GM18868 (cell line): ENCODE results near the gene SEMA7A.
"Not testable (repeated sequence)": the region's sequence is repeated elsewhere in the genome, so short reads cannot be mapped to it uniquely, and the experiment has no call there.

Source experiments
- ATAC-seq: cut with Tn5 transposase; IDR thresholded peaks from one replicate; pipeline ENCODE4 v1.9.1; 2021; ENCODE audit warnings: mild to moderate bottlenecking, moderate library complexity; ENCODE audit not compliant: unreplicated experiment

Gene SEMA7A

GRCh38 chr15:74400915-74401757, 32.6 kb downstream of the SEMA7A start:
- ATAC-seq, result no peak

DNA sequence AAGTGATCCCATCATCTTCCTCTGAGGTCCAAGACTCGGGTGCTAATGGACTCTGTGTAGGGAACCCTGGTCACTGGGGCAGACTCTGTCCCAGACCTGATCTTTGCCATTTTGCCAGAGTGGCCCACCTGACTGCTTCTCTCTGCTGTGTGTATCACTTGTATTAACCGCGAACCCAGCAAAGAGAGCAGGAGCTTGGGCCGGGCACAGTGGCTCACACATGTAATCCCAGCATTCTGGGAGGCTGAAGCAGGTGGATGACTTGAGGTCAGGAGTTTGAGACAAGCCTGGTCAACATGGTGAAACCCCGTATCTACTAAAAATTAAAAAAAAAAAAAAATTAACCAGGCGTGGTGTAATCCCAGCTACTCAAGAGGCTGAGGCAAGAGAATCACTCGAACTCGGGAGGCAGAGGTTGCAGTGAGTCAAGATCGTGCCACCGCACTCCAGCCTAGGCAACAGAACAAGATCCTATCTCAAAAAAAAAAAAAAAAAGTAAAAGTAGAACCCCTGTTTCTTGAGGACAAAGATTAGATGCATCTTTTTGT, 33.4 kb downstream of the SEMA7A start:
- no peak for ATAC-seq

- ATAC-seq, result no peak
Observed at GRCh38 chr15:74399511-74400312, 34.0 kb downstream of the SEMA7A start.

DNA sequence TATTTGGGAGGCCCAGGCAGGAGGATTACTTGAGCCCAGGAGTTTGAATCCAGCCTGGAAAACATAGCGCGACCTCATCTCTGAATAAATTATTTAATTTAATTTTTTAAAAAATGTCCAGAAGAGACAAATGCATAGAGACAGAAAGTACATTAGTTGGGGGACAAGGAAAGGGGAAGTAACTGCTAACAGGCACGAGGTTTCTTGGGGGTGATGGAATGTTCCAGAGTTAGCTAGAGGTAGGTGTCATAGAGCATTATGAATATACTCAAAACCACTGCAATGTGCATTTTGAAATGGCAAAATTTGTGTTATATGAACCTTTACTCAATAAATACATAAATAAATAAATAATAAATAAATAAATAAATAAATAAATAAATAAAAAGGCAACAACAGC, 34.7 kb downstream of the SEMA7A start:
- ATAC-seq, result no peak

DNA sequence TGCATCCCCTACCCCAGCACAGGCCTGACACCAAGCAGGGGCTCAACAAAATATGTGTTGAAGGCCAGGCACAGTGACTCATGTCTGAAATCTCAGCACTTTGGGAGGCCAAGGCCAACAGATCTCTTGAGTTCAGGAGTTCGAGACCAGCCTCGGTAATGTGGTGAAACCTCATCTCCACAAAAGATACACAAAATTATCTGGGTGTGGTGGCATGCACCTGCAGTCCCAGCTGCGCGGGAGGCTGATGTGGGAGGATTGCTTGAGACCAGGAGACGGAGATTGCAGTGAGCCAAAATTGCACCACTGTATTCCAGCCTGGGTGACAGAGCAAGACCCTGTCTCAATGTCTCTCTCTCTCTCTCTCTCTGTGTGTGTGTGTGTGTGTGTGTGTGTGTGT, 35.6 kb downstream of the SEMA7A start:
- no peak for ATAC-seq

DNA sequence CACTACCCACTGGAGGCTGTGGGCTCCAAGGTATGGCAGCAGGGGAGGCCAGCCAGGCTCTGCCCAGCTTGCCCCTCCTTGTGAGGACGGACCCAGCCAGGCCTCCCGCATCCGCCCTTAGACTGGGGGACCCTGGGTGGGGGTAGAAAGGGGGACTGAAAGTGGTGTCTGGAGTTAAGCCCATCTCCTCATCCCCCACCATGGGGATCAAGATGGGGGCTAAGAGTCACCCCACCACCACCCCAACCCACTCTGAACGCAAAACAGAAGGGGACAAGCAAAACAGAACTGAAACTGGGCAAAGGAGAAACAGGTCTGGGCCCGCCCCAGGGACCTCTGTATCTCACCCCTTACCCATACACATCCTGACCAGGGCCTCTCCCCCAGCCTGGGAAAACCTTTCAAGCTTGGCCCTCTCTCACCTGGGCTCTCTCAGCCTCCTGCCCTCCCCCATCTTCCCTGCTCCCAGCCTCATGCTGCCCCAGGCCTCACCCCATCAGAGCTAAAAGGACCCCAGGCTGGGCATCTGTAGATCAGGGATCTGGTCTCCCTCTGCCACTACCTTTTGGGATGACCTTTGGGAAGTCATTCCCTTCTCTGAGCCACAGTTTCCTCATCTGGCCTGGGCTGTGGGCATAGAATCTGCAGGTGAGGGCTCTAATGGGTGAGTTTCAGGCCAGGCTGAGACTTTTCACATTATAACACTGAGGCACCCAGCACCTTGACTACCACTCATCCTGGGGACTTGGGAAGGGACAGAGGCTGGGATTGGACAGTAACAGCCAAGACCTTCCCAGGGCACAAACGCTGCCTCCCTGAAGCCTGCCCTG, 36.3 kb downstream of the SEMA7A start:
- peak; percentile 17 for ATAC-seq

- ATAC-seq, result peak; percentile 36
Observed at GRCh38 chr15:74396445-74397238, 37.1 kb downstream of the SEMA7A start.

GRCh38 chr15:74396146-74396438, 37.7 kb downstream of the SEMA7A start:
- no peak for ATAC-seq

GRCh38 chr15:74395319-74396145, 38.2 kb downstream of the SEMA7A start:
- no peak for ATAC-seq

GRCh38 chr15:74394090-74394846, 39.5 kb downstream of the SEMA7A start:
- no peak for ATAC-seq

- ATAC-seq, result no peak
Observed at GRCh38 chr15:74393423-74393822, 40.3 kb downstream of the SEMA7A start.

GRCh38 chr15:74392902-74393301, 40.9 kb downstream of the SEMA7A start:
- no peak for ATAC-seq

GRCh38 chr15:74392451-74392830, 41.3 kb downstream of the SEMA7A start:
- ATAC-seq, result no peak

- no peak for ATAC-seq
Observed at GRCh38 chr15:74391582-74392450, 41.9 kb downstream of the SEMA7A start.

- ATAC-seq, result no peak
Observed at GRCh38 chr15:74390647-74391288, 43.0 kb downstream of the SEMA7A start.

- ATAC-seq, result not testable (repeated sequence)
Observed at GRCh38 chr15:74390049-74390646, 43.6 kb downstream of the SEMA7A start.
